Adrenal gland (tissue), 5 donors: ENCODE data around the gene SEC24C.

Source experiments
- POLR2A ChIP-seq, 2 donors: fragments of 450-650 bp; IDR thresholded peaks; one replicate each; pipeline ENCODE4 v1.6.1; 2017; ENCODE audit warnings: antibody characterized with exemption in 2 of 2, mild to moderate bottlenecking in 2 of 2, moderate library complexity in 1 of 2
- TF ChIP-seq, protein P1 (sequence below), 6 experiments: fragments of 450-650 bp in 4 of 6; fragments of 200-600 bp in 2 of 6; sonication (generic) in 1 of 6; IDR thresholded peaks; 1 replicate in 5 of 6; 2 replicates in 1 of 6; pipeline versions ENCODE4 v1.5.1 to v1.8.0; 2016 to 2021; ENCODE audit warnings: antibody characterized with exemption in 6 of 6, mild to moderate bottlenecking in 2 of 6, moderate library complexity in 1 of 6
- donor health status: DM: no; HTN: no; CAD: no.

DNA sequence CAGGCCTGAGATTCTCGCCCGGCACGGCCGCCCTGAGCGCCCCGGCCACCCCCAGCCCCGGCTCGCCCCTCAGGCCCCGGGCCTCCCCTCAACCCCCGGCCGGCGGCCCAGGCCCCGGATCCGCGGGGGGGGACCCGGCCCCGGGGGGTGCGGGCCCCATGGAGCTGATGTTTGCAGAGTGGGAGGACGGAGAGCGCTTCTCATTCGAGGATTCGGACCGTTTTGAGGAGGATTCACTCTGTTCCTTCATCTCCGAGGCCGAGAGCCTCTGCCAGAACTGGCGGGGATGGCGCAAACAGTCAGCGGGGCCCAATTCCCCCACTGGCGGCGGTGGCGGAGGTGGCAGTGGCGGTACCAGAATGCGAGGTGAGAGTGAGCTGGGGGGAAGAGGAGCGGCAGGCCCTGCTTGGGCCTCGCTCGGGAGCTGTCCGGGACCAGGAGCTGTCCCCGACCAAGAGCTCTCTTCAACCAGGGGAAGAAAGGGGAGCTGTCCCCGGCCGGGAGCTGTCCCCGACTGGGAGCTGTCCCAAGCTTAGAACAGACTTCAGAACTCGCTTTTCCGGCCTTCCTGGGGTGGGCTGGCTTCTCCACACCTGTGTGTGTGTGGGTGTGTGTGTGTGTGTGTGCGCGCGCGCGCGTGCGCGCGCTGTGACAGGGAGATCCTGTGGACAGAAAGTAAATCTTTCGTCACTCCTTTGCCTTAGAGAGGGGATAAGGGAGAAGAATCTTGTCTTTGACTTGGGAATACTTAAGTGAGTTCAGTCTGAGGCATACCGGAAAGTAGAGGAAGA is 41.7 kb downstream of the SEC24C start:
- TF ChIP-seq, protein P1, sequence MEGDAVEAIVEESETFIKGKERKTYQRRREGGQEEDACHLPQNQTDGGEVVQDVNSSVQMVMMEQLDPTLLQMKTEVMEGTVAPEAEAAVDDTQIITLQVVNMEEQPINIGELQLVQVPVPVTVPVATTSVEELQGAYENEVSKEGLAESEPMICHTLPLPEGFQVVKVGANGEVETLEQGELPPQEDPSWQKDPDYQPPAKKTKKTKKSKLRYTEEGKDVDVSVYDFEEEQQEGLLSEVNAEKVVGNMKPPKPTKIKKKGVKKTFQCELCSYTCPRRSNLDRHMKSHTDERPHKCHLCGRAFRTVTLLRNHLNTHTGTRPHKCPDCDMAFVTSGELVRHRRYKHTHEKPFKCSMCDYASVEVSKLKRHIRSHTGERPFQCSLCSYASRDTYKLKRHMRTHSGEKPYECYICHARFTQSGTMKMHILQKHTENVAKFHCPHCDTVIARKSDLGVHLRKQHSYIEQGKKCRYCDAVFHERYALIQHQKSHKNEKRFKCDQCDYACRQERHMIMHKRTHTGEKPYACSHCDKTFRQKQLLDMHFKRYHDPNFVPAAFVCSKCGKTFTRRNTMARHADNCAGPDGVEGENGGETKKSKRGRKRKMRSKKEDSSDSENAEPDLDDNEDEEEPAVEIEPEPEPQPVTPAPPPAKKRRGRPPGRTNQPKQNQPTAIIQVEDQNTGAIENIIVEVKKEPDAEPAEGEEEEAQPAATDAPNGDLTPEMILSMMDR (IDR thresholded peaks at IDR 0.05) = no peak
- TF ChIP-seq POLR2A (IDR thresholded peaks at IDR 0.05) = no peak
